Measurements from ENCODE around the gene LRP1B.
"Not testable (repeated sequence)": the region's sequence is repeated elsewhere in the genome, so short reads cannot be mapped to it uniquely, and the experiment has no call there.

The LRP1B gene

GRCh38 chr2:141015341-141016047 is 1115.3 kb downstream of the LRP1B start:
- DNase-seq (ENCODE audit: low spot score) = no peak

- no peak for DNase-seq (ENCODE audit: low spot score)
Measured at GRCh38 chr2:141003967-141004657, 1126.7 kb downstream of the LRP1B start.

- DNase-seq (ENCODE audit: low spot score) = no peak
Measured at GRCh38 chr2:141001750-141002149, 1129.1 kb downstream of the LRP1B start.

- no peak for DNase-seq (ENCODE audit: low spot score)
Measured at GRCh38 chr2:140998577-140998976, 1132.2 kb downstream of the LRP1B start.

DNA sequence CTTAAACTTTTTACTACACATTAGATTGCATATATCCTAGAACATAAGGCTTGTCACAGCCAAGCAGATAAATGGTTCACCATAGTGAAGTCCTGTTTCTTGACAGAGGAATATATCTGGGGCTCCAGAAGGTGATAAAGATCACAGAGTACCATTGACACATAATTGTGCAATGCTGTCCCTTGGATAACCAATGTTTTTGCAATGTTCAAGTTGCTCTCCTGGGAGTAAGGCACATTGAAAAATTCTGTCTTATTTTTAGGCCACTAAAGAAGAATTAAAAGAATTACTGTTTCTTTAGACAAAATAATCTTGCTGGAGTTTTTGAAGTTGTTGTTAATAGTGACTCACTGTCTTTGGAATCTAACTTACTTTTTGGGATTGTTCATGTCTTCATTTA is 1132.8 kb downstream of the LRP1B start:
- DNase-seq (ENCODE audit: low spot score) = no peak

- DNase-seq (ENCODE audit: low spot score) = no peak
Measured at GRCh38 chr2:140994856-140995255, 1136.0 kb downstream of the LRP1B start.

GRCh38 chr2:140990416-140990815 is 1140.4 kb downstream of the LRP1B start:
- no peak for DNase-seq (ENCODE audit: low spot score)

GRCh38 chr2:140988597-140988996 is 1142.2 kb downstream of the LRP1B start:
- DNase-seq (ENCODE audit: low spot score) = no peak

GRCh38 chr2:140986456-140986855 is 1144.4 kb downstream of the LRP1B start:
- no peak for DNase-seq (ENCODE audit: low spot score)

DNA sequence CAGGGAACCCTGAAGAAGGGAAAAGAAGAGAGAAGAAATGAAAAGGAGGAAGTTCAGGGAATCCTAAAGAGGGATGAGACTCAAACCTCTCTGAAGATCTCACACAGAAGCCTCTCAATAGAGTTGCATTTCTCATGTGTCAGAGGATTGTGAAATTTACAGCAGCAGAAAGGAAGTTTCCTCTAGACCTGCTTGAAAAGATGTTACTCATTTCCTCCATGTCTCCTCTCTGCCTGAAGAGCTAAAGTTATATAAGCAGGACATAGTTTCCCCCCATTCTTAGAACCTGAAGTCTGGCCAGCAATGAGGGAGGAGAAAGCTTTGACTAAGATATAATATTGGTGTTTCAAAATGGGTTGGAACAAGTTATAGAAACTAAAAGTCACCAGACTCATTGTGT is 1155.6 kb downstream of the LRP1B start:
- no peak for DNase-seq (ENCODE audit: low spot score)

DNA sequence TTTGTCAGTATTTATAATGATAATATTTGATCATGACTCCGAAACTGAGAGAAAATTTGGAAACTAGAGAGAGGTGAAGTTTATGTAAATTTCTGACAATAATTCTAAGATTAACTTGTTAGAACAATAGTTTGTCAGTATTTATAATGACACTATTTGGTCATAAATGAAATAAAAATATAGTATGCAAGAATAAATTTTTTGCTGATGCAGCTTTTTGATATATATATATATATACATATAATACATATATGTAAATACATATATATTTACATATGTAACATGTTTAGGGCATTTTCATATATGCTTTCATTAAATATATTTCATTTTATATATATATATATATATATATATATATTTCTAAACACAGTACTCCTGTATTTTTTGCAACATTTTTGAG is 1158.1 kb downstream of the LRP1B start:
- no peak for DNase-seq (ENCODE audit: low spot score)

DNA sequence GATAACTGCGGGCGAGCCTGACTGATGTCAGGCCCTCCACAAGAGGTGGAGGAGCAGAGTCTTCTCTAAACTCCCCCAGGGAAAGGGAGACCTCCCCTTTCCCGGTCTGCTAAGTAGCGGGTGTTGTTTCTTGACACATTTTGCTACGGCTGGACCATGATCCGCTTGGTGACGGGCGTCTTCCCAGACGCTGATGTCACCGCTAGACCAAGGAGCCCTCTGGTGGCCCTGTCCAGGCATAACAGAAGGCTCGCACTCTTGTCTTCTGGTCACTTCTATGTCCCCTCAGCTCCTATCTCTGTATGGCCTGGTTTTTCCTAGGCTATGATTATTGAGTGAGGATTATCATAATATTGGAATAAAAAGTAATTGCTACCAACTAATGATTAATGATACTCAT is 1166.5 kb downstream of the LRP1B start:
- not testable (repeated sequence) for DNase-seq (ENCODE audit: low spot score)

DNA sequence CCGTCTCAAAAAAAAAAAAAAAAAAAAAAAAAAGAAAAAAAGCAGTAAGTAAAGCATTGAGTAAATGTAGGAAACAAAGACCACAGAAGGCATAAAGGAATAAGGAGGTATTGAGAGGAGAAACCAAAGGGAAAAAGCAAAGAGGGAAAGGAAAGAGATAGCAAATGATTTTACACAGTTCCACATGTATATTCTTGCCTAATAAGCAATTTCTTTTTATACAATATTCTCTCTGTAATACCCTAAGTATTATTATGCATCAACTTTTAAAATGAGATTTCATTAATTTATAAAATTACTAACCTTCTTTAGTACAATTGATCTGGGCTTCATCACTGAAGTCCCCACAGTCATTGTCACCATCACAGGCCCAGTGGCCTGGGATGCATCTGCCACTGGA is 1180.9 kb downstream of the LRP1B start:
- no peak for DNase-seq (ENCODE audit: low spot score)

DNA sequence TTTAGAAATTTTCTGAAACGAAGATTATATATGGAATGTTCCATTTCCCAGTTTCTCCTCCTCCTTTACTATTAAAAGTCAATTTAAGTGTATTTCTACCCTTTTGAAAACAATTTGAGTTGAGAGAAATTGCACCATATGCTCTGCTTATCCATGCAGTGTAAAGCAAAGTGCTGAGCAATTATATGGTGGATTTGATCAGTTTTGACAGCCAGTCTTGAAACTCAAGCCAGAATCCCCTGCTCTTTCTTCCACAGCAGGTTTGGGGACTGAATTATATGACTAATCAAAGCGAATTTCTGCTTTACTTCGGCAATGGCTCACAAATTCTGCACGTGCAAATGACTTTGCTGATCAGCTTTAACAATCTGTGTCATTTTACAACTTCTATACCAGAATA is 1183.6 kb downstream of the LRP1B start:
- DNase-seq (ENCODE audit: low spot score) = no peak

GRCh38 chr2:140943867-140944266 is 1186.9 kb downstream of the LRP1B start:
- no peak for DNase-seq (ENCODE audit: low spot score)

- DNase-seq (ENCODE audit: low spot score) = no peak
Measured at GRCh38 chr2:140942284-140942683, 1188.5 kb downstream of the LRP1B start.

DNA sequence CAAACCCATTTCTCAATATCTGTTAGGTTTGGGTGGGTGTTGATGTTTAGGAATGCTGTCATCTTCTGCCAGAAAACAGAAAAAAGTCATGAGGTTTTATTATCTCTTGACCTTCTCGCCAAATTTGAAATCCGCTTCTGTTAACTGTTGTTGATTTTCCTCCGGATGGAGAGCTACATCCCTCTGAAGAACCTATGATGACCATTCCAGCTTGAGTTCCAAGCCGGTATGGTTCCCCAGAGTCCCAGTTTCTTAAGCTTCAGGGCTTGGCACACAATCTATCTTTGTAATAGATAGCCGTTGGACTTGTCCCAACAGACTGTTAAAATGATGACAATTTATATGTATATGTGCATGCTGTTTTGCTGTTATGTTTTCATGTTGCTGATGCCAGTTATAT is 1201.0 kb downstream of the LRP1B start:
- DNase-seq (ENCODE audit: low spot score) = no peak

DNA sequence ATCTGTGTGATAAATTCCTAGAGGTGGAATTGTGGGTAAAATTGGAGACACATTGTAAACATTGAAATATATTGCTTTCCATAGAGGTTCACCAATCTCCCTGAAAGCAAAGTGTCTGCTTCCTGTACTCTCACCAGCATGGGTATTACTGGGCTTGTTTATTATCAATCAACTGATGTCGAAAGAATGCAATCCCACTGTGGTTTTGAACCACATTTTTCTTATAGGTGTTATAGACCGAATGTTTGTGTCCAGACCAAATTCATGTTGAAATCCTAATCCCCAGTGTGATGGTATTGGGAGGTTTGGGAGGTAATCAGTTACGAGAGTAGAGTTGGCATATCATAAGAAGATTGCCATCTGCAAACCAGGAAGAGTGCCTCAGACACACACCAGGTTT is 1212.4 kb downstream of the LRP1B start:
- DNase-seq (ENCODE audit: low spot score) = no peak

GRCh38 chr2:140916410-140916809 is 1214.4 kb downstream of the LRP1B start:
- DNase-seq (ENCODE audit: low spot score) = no peak

GRCh38 chr2:140910683-140911082 is 1220.1 kb downstream of the LRP1B start:
- no peak for DNase-seq (ENCODE audit: low spot score)

- DNase-seq (ENCODE audit: low spot score) = no peak
Measured at GRCh38 chr2:140905083-140905781, 1225.6 kb downstream of the LRP1B start.

DNA sequence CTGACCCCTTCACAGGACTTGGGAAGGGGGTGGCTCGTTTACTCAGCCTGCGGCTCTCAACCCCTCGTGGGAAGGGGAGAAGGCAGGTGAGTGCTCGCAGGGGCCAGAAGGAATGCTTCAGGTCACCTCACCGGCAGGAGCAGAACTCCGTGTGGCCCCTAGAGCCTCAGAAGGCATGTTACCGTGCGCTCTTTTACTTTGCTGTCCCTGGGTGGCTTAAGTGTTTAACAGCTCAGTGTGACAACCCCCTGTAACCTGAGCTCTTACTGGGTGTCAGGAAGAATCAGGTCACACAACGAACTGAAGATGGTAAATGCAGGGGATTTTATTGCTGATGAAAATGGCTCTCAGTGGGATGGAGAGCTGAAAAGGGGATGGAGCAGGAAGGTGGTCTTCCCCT is 1235.4 kb downstream of the LRP1B start:
- DNase-seq (ENCODE audit: low spot score) = no peak

- no peak for DNase-seq (ENCODE audit: low spot score)
Measured at GRCh38 chr2:140893685-140894084, 1237.1 kb downstream of the LRP1B start.

Measured in left forelimb (tissue), 1 donor.